K562 (cell line): ENCODE results near the gene SGPP2. TPM values are rescaled to one million over a fixed set of nuclear protein-coding genes. Genes with fewer than 3 reads are reported as not detected.

Experiments used
- ATAC-seq: fragments of 200-7000 bp; cut with Tn5 transposase; 3 replicates; pipeline ENCODE4 v1.9.1; 2020; ENCODE audit warnings: moderate library complexity
- BruUV-seq: library from RNA; stranded (reverse); fragments of 400-500 nt; replicated peaks from 2 replicates; lab custom pipeline; 2021; lab: Mats Ljungman, UMichigan
- CTCF ChIA-PET: fragments of 300-600 bp; formaldehyde crosslinking; extraction: SDS; loops from one replicate; lab custom pipeline; 2021; ENCODE audit warnings: low intra/inter-chr PET ratio; lab: Yijun Ruan, JAX
- POLR2A ChIA-PET: fragments of 300-600, 350-650 bp; sonication (Branson Sonifier 250); formaldehyde crosslinking; extraction: SDS; loops from one replicate; lab custom pipeline; 2021; ENCODE audit warnings: antibody characterized with exemption, inconsistent platforms; lab: Yijun Ruan, JAX
- DNase-seq, 4 experiments: peaks; one replicate each; pipeline versions ENCODE4 v3.0.0 to v3.0.0-alpha.2; 2011 to 2018; ENCODE audit warnings: low spot score in 3 of 4, mixed read lengths in 3 of 4; ENCODE audit errors: extremely low read depth in 1 of 4
- FAIRE-seq: peaks from 2 replicates; lab custom pipeline; 2011; peaks lifted over from hg19 to GRCh38; lab: Jason Lieb, UNC
- H2AFZ ChIP-seq: 2 replicates; pipeline ENCODE4 v1.6.0; 2011; ENCODE audit warnings: low read depth, low read length, control low read depth, inconsistent platforms
- H3K27ac ChIP-seq: fragments of 200-600 bp; 3 replicates; pipeline ENCODE4 v1.8.0; 2011; ENCODE audit warnings: low read depth, mild to moderate bottlenecking, control low read depth, inconsistent platforms, low read length, moderate library complexity, mixed read lengths; ENCODE audit errors: extremely low read depth
- H3K27me3 ChIP-seq, 2 experiments: fragments of 300-600 bp in 1 of 2; 2 replicates in 1 of 2; 3 replicates in 1 of 2; pipeline versions ENCODE4 v1.6.0 to v1.8.0; 2011; ENCODE audit warnings: inconsistent platforms in 2 of 2, low read length in 2 of 2, mild to moderate bottlenecking in 1 of 2, mixed read lengths in 1 of 2, moderate library complexity in 1 of 2; ENCODE audit not compliant: control insufficient read depth in 2 of 2, insufficient read depth in 2 of 2
- H3K36me3 ChIP-seq: fragments of 300-600 bp; 3 replicates; pipeline ENCODE4 v1.8.0; 2011; ENCODE audit warnings: mild to moderate bottlenecking, low read length, inconsistent platforms; ENCODE audit not compliant: control insufficient read depth, insufficient read depth
- H3K4me1 ChIP-seq, 2 experiments: fragments of 200-600 bp in 1 of 2; replicated peaks in 1 of 2; 2 replicates in 1 of 2; 3 replicates in 1 of 2; pipeline versions ENCODE4 v1.5.1 to v1.8.0; 2011; ENCODE audit warnings: inconsistent platforms in 2 of 2, low read length in 2 of 2, mild to moderate bottlenecking in 1 of 2, mixed read lengths in 1 of 2, moderate library complexity in 1 of 2; ENCODE audit not compliant: control insufficient read depth in 2 of 2, insufficient read depth in 2 of 2
- H3K4me2 ChIP-seq: 2 replicates; pipeline ENCODE4 v1.6.1; 2011; ENCODE audit warnings: low read length, control low read depth, inconsistent platforms, mixed read lengths; ENCODE audit not compliant: insufficient read depth
- H3K4me3 ChIP-seq: fragments of 200-600 bp; sonication (generic), shearing (Covaris generic); 2 replicates; pipeline ENCODE4 v1.5.1; 2016; ENCODE audit warnings: control low read depth, inconsistent platforms
- H3K79me2 ChIP-seq: fragments of 200-600 bp; 3 replicates; pipeline ENCODE4 v1.8.0; 2011; ENCODE audit warnings: low read length, inconsistent platforms; ENCODE audit not compliant: control insufficient read depth, insufficient read depth
- H3K9ac ChIP-seq, 2 experiments: 2 replicates each; pipeline versions ENCODE4 v1.6.0 to v1.6.1; 2011; ENCODE audit warnings: low read depth in 2 of 2, low read length in 2 of 2, control low read depth in 1 of 2, inconsistent platforms in 1 of 2, mild to moderate bottlenecking in 1 of 2, mixed read lengths in 1 of 2; ENCODE audit not compliant: insufficient read depth in 1 of 2
- H3K9me1 ChIP-seq: one replicate; pipeline ENCODE4 v1.6.0; 2011; ENCODE audit warnings: inconsistent platforms, mild to moderate bottlenecking, low read length, moderate library complexity; ENCODE audit not compliant: control insufficient read depth, insufficient read depth
- H3K9me3 ChIP-seq: replicated peaks from 2 replicates; pipeline ENCODE4 v1.5.1; 2011; ENCODE audit warnings: low read depth, low read length, inconsistent platforms; ENCODE audit not compliant: control insufficient read depth, insufficient read depth
- H4K20me1 ChIP-seq: replicated peaks from 2 replicates; pipeline ENCODE4 v1.6.1; 2011; ENCODE audit warnings: low read length, inconsistent platforms, mixed read lengths; ENCODE audit not compliant: control insufficient read depth, insufficient read depth
- ATF4 ChIP-seq: fragments of 450-650 bp; formaldehyde crosslinking; IDR thresholded peaks from 2 replicates; pipeline ENCODE4 v1.4.0; 2022; ENCODE audit warnings: mild to moderate bottlenecking, moderate library complexity
- CHD1 ChIP-seq: fragments of 200-600 bp; sonication (generic); IDR thresholded peaks from one replicate; pipeline ENCODE4 v1.6.1; 2012; ENCODE audit warnings: mild to moderate bottlenecking, moderate library complexity, low read length, inconsistent platforms
- CTCFL ChIP-seq: IDR thresholded peaks from 2 replicates; pipeline ENCODE4 v1.6.1; 2011; ENCODE audit warnings: borderline replicate concordance, low read depth, mild to moderate bottlenecking, moderate library complexity, low read length; ENCODE audit not compliant: insufficient read depth, poor library complexity, severe bottlenecking
- FOS ChIP-seq: IDR thresholded peaks from 3 replicates; pipeline ENCODE4 v1.6.1; 2011; ENCODE audit not compliant: insufficient read length; ENCODE audit errors: extremely low read depth
- HNRNPL ChIP-seq: fragments of 200-400 bp; formaldehyde crosslinking; IDR thresholded peaks from 2 replicates; pipeline ENCODE4 v1.6.1; 2017; ENCODE audit warnings: low read depth, mild to moderate bottlenecking, low read length
- MIER1 ChIP-seq: fragments of 450-650 bp; IDR thresholded peaks from 2 replicates; pipeline ENCODE4 v1.6.1; 2016; ENCODE audit warnings: antibody characterized with exemption, mild to moderate bottlenecking, low read depth
- NKRF ChIP-seq: fragments of 450-650 bp; IDR thresholded peaks from 2 replicates; pipeline ENCODE4 v1.6.1; 2016; ENCODE audit warnings: borderline replicate concordance
- PBX2 ChIP-seq, 2 experiments: IDR thresholded peaks in 1 of 2; conservative IDR thresholded peaks in 1 of 2; 2 replicates each; pipeline ENCODE4 v1.6.1; 2016; ENCODE audit warnings: low read depth in 2 of 2, mild to moderate bottlenecking in 1 of 2, missing compliant biosample characterization in 1 of 2, missing genetic modification characterization in 1 of 2, moderate library complexity in 1 of 2
- PHF8 ChIP-seq: fragments of 200-600 bp; sonication (generic); IDR thresholded peaks from 2 replicates; pipeline ENCODE4 v1.6.1; 2012; ENCODE audit warnings: mixed run types, mild to moderate bottlenecking, inconsistent platforms, low read length, moderate library complexity, borderline replicate concordance
- SP1 ChIP-seq: sonication (generic); formaldehyde crosslinking; IDR thresholded peaks from 2 replicates; pipeline ENCODE4 v1.8.1; 2022; ENCODE audit warnings: mild to moderate bottlenecking, missing genetic modification reagents
- THRAP3 ChIP-seq: fragments of 450-650 bp; IDR thresholded peaks from 2 replicates; pipeline ENCODE4 v1.6.1; 2016; ENCODE audit warnings: mild to moderate bottlenecking, inconsistent platforms, borderline replicate concordance
- XRCC5 ChIP-seq: fragments of 200-400 bp; formaldehyde crosslinking; IDR thresholded peaks from 2 replicates; pipeline ENCODE4 v1.6.1; 2017; ENCODE audit warnings: low read depth, mild to moderate bottlenecking, low read length
- ZFPM2 ChIP-seq: fragments of 250-450 bp; sonication (Bioruptor Pico); IDR thresholded peaks from 2 replicates; pipeline ENCODE4 v1.5.1; 2022; ENCODE audit warnings: mild to moderate bottlenecking
- ZNF586 ChIP-seq: fragments of 450-650 bp; formaldehyde crosslinking; conservative IDR thresholded peaks from 2 replicates; pipeline ENCODE4 v1.4.0; 2020; ENCODE audit warnings: mild to moderate bottlenecking, moderate library complexity
- ZNF75A ChIP-seq: fragments of 450-650 bp; formaldehyde crosslinking; IDR thresholded peaks from 2 replicates; pipeline ENCODE4 v1.4.0; 2020; ENCODE audit warnings: mild to moderate bottlenecking
- WGBS: fragments of 100-300 bp; shearing (Covaris generic); methylation state at CpG from one replicate; pipeline ENCODE4 v1.1.6; 2016; ENCODE audit warnings: low coverage, mixed read lengths; ENCODE audit not compliant: insufficient coverage; ENCODE audit errors: missing lambda C conversion rate; 5-methylcytosine and 5-hydroxymethylcytosine counted together
- in situ Hi-C: fragments of 300-500 bp; cut with MboI; formaldehyde crosslinking; loops from 4 replicates; pipeline ENCODE4 v1.15.0; 2018; ENCODE audit warnings: inconsistent platforms, mixed read lengths
- intact Hi-C: fragments of 100-400 bp; cut with micrococcal nuclease; formaldehyde crosslinking; loops from 2 replicates; pipeline ENCODE4 v1.14.2; 2022
- polyA plus RNA-seq, 8 experiments: library from polyadenylated mRNA; depleted of rRNA in 4 of 8; stranded (reverse) in 5 of 8; unstranded in 3 of 8; fragments of >200 nt; fragmentation: Nextera tagmentation in 2 of 8; fragmentation: Illumina TruSeq in 1 of 8; extraction: Ambion mirVana in 2 of 8; extraction: Trizol in 1 of 8; gene quantifications; 2 replicates each; pipeline versions ENCODE4 v1.2.1 to v1.2.3, GENCODE V29; 2011 to 2014; ENCODE audit warnings: inconsistent platforms in 1 of 8, missing spikeins in 1 of 8
- total RNA-seq, 7 experiments: library from RNA; depleted of rRNA in 6 of 7; stranded (reverse); fragments of >200 nt in 6 of 7; fragmentation: Illumina TruSeq in 2 of 7; extraction: Trizol in 2 of 7; gene quantifications; 2 replicates each; pipeline versions ENCODE4 v1.2.1 to v1.2.3, GENCODE V29; 2011 to 2021; ENCODE audit warnings: low replicate concordance in 1 of 7

Gene SGPP2
- total and polyA plus RNA-seq, 9 of the 15 experiments (the other 6 are each of a cell fraction or from before 2014, with no cell fraction given) = 0.01 to 0.04 TPM; not detected in 7

- BruUV-seq = no TSS peak
- Histone ChIP-seq H3K9me1 (no peaks in the 10 kb centered on the region), H3K4me1 (no peaks in the 10 kb centered on the region), H3K36me3 (no peaks in the 10 kb centered on the region), H3K9me3 (no peaks in the 10 kb centered on the region), H2AFZ (no peak overlapping the region), H3K27me3 (no peaks in the 10 kb centered on the region), H3K4me2 (no peak overlapping the region), H3K9ac (no peak overlapping the region), H4K20me1 (no peaks in the 10 kb centered on the region), H3K79me2 (no peaks in the 10 kb centered on the region), H3K4me3 (no peak overlapping the region), H3K27ac (no peak overlapping the region)
- ATAC-seq (no peak), DNase-seq (no peak), FAIRE-seq (no peak)
- intact Hi-C loops = no loop called here
- ChIA-PET CTCF (no interaction called here), POLR2A (no interaction called here)
- 0% methylated on average over 8 of the region's 8 CpGs for WGBS
- in situ Hi-C loops = no loop called here
- TF ChIP-seq SP1 (CRISPR knock-in tag) (no peak), ZFPM2 (no peak), FOS (no peak), HNRNPL (no peak), MIER1 (no peak), PBX2 (CRISPR knock-in tag; IDR thresholded peaks at IDR 0.05; ENCODE audit: low read depth) (no peak), PBX2 (tag; conservative IDR thresholded peaks at IDR 0.05; ENCODE audit: low read depth) (no peak), CHD1 (no peak), ZNF75A (CRISPR knock-in tag) (no peak), XRCC5 (no peak), ZNF586 (CRISPR knock-in tag) (no peak), CTCFL (no peak), NKRF (no peak), THRAP3 (no peak), ATF4 (CRISPR knock-in tag) (no peak), PHF8 (no peak)
These were observed 24.4 kb downstream of the SGPP2 start for GRCh38 chr2:222448748-222449181.
